Calu3 (cell line): ENCODE measurements around the gene ZDHHC11. TPM values are rescaled to one million over a fixed set of nuclear protein-coding genes. Genes with fewer than 3 reads are reported as not detected.

Experiments
- BruUV-seq: library from RNA; stranded (reverse); fragments of 400-500 nt; replicated peaks from 2 replicates; lab custom pipeline; 2021; lab: Mats Ljungman, UMichigan
- CTCF ChIA-PET: fragments of 300-600 bp; sonication (Branson Sonifier 250); formaldehyde crosslinking; loops from one replicate; lab custom pipeline; 2022; ENCODE audit warnings: antibody characterized with exemption; lab: Charles Lee
- DNase-seq: peaks from one replicate; pipeline ENCODE4 v3.0.0; 2022
- H3K27ac Mint-ChIP-seq: one replicate; pipeline ENCODE4 v1.8.0; 2022; ENCODE audit warnings: mixed read lengths; ENCODE audit not compliant: unreplicated experiment
- H3K27me3 Mint-ChIP-seq: one replicate; pipeline ENCODE4 v1.8.0; 2022; ENCODE audit warnings: mixed read lengths; ENCODE audit not compliant: unreplicated experiment
- H3K36me3 Mint-ChIP-seq: one replicate; pipeline ENCODE4 v1.8.0; 2022; ENCODE audit warnings: mild to moderate bottlenecking, moderate library complexity, mixed read lengths; ENCODE audit not compliant: insufficient read depth, unreplicated experiment
- H3K4me1 Mint-ChIP-seq: one replicate; pipeline ENCODE4 v1.8.0; 2022; ENCODE audit warnings: mild to moderate bottlenecking, low read depth, mixed read lengths; ENCODE audit not compliant: unreplicated experiment
- H3K4me3 Mint-ChIP-seq: one replicate; pipeline ENCODE4 v1.8.0; 2022; ENCODE audit warnings: mild to moderate bottlenecking, low read depth, moderate library complexity, mixed read lengths; ENCODE audit not compliant: unreplicated experiment
- H3K9me3 Mint-ChIP-seq: one replicate; pipeline ENCODE4 v1.8.0; 2022; ENCODE audit warnings: low read depth, mixed read lengths; ENCODE audit not compliant: unreplicated experiment
- intact Hi-C: fragments of 100-400 bp; cut with micrococcal nuclease; formaldehyde crosslinking; loops from one replicate; pipeline ENCODE4 v1.10.0; 2022; ENCODE audit not compliant: unreplicated experiment
- total RNA-seq: library from RNA; stranded (reverse); gene quantifications from 2 replicates; pipeline ENCODE4 v1.2.3, GENCODE V29; 2022
- TF ChIP-seq, protein P1 (sequence below): fragments of 200-600 bp; IDR thresholded peaks from one replicate; pipeline ENCODE4 v1.8.0; 2022; ENCODE audit warnings: antibody characterized with exemption; ENCODE audit not compliant: unreplicated experiment

Gene ZDHHC11
- total RNA-seq, 1 experiment from 2014 or later: 60.8 TPM

DNA sequence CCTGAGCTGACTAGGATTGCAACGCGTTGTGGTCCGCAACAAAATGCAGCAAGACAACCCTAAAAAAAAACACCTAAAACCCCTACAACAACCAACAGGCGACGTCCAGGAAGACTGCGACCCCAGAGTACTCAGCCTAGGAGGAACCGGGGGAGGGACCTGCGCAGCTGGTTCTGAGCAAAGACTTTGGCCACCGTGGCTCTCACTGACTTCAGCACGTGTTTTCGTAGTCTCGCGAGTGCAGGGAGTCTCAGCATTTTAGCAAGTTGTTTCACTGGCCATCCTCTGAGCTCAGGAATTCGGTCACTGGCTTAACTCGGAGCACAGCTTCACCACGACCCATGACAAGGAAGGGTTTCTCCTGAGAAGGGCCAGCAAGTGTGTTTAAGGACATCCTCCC is 8.6 kb upstream of the ZDHHC11 start:
- CTCF ChIA-PET: no interaction called here
- BruUV-seq: no TSS peak
- Mint-ChIP-seq H3K9me3 (no peaks in the 10 kb centered on the region), H3K27me3 (no peaks in the 10 kb centered on the region), H3K27ac (no peak overlapping the region), H3K36me3 (peaks cover 18% of the 10 kb centered on the region), H3K4me3 (no peak overlapping the region), H3K4me1 (no peaks in the 10 kb centered on the region)
- intact Hi-C loops: no loop called here
- TF ChIP-seq, protein P1, sequence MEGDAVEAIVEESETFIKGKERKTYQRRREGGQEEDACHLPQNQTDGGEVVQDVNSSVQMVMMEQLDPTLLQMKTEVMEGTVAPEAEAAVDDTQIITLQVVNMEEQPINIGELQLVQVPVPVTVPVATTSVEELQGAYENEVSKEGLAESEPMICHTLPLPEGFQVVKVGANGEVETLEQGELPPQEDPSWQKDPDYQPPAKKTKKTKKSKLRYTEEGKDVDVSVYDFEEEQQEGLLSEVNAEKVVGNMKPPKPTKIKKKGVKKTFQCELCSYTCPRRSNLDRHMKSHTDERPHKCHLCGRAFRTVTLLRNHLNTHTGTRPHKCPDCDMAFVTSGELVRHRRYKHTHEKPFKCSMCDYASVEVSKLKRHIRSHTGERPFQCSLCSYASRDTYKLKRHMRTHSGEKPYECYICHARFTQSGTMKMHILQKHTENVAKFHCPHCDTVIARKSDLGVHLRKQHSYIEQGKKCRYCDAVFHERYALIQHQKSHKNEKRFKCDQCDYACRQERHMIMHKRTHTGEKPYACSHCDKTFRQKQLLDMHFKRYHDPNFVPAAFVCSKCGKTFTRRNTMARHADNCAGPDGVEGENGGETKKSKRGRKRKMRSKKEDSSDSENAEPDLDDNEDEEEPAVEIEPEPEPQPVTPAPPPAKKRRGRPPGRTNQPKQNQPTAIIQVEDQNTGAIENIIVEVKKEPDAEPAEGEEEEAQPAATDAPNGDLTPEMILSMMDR: no peak
- no peak for DNase-seq

DNA sequence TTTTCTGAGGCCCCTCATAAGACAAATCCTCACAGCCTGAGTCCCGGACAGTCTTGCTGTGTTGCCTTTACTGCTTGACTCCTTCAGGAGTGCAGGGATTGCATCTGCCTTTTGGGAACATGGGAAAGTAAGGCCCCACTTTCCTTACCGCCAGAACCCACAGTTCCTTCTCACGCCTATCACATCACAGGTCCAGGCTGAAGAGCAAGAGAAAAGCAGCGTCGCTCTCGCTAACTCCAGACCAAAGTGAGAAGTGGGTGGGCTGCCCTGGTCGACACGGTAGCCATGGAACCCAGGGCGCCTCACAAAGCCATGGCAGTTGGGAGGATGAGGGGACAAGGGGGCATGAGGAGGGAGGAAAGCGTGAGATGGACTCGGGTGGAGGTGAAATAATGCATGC is 7.9 kb upstream of the ZDHHC11 start:
- no peak for DNase-seq
- intact Hi-C loops: no loop called here
- TF ChIP-seq, protein P1: no peak
- H3K36me3 Mint-ChIP-seq: peaks cover 23% of the 10 kb centered on the region
- no peaks in the 10 kb centered on the region for H3K27me3 Mint-ChIP-seq
- CTCF ChIA-PET: no interaction called here
- no peak overlapping the region for H3K4me3 Mint-ChIP-seq
- no peaks in the 10 kb centered on the region for H3K4me1 Mint-ChIP-seq
- peak overlapping the region; percentile 4 for H3K27ac Mint-ChIP-seq
- no peaks in the 10 kb centered on the region for H3K9me3 Mint-ChIP-seq
- BruUV-seq: no TSS peak

DNA sequence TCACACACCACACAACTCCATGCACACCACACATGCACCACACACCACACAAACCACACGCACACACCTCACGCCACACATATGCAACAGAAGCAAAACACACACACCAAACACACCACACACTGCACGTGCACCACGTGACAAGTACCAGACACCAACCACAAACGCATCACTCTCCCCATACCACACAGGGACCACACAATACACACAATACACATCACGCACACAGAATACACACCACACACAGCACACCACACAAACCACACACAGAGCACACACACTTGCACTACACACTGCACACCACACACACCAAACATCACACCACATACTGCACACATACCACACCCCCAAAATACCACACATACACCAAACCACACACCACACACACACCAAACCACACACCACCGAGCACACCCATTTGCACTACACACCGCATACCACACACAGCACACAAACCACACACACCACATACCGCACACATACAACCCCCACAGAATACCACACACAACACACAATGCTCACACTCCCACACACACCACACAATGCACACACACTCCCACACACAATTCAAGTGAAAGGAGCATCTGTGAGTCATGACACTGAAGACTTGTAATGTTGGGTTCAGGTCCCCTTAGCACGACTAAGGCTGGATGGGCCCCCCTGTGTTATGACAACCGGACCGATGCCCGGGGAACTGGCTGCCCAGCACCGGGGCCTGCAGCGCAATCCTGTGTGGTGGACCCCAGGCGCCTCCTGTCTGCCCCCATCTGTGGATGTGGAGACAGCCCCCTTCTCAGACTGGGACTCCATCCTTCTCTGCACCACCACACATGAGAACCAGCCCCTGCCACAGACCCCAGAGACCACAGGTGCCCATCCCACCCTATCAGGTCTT is 6.0 kb upstream of the ZDHHC11 start:
- intact Hi-C loops: no loop called here
- no peaks in the 10 kb centered on the region for H3K27me3 Mint-ChIP-seq
- CTCF ChIA-PET: no interaction called here
- H3K27ac Mint-ChIP-seq: no peak overlapping the region
- TF ChIP-seq, protein P1: no peak
- no peaks in the 10 kb centered on the region for H3K4me1 Mint-ChIP-seq
- DNase-seq: no peak
- no TSS peak for BruUV-seq
- H3K4me3 Mint-ChIP-seq: no peak overlapping the region
- peaks cover 27% of the 10 kb centered on the region for H3K36me3 Mint-ChIP-seq
- H3K9me3 Mint-ChIP-seq: no peaks in the 10 kb centered on the region

DNA sequence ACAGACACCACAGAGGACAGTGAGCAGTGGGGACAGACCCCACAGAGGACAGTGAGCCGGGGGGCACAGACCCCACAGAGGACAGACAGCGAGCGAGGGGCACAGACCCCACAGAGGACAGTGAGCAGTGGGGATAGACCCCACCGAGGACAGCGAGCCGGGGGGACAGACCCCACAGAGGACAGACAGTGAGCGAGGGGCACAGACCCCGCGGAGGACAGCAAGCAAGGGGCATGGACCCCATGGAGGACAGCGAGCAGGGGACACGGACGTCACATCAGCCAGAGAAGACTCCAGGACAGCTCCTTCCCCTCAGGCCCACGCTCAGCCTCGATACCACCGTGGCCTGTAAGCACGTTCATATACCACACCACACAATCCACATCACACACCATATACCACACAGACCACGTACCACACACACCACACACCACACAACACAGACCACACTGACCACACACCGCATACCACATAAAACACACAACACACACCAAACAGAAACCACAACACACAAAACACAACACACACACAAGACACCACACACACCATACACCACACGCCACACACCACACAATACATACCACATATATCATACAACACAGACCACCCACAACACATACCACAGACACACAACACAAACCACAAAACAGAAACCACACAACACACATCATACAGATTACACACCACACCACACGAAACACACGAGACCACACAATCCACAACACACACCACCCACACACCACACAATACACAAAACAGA is 5.2 kb upstream of the ZDHHC11 start:
- no peak overlapping the region for H3K4me3 Mint-ChIP-seq
- no peak overlapping the region for H3K27ac Mint-ChIP-seq
- no TSS peak for BruUV-seq
- no peaks in the 10 kb centered on the region for H3K9me3 Mint-ChIP-seq
- intact Hi-C loops: no loop called here
- TF ChIP-seq, protein P1: no peak
- H3K4me1 Mint-ChIP-seq: no peaks in the 10 kb centered on the region
- H3K27me3 Mint-ChIP-seq: no peaks in the 10 kb centered on the region
- H3K36me3 Mint-ChIP-seq: peaks cover 27% of the 10 kb centered on the region
- no peak for DNase-seq
- CTCF ChIA-PET: interaction anchor here (0.7 kb wide), 1 partner anchor 611 kb away, joined by 4 read pairs; no protein-coding TSS in a partner anchor
